HepG2 (cell line): ENCODE measurements around the gene PRKAG3. TPM values are rescaled to one million over a fixed set of nuclear protein-coding genes. Genes with fewer than 3 reads are reported as not detected.

Experiments used
- CBX1 ChIP-seq: IDR thresholded peaks from one replicate; pipeline ENCODE4 v1.6.1; 2016; ENCODE audit warnings: antibody characterized with exemption, low read depth
- DMAP1 ChIP-seq: IDR thresholded peaks from 2 replicates; pipeline ENCODE4 v1.6.1; 2016
- EP300 ChIP-seq, 3 experiments: sonication (generic) in 1 of 3; formaldehyde crosslinking in 1 of 3; IDR thresholded peaks; 2 replicates each; pipeline versions ENCODE4 v1.5.1 to v1.6.1; 2011 to 2020; ENCODE audit warnings: low read depth in 2 of 3, low read length in 2 of 3, borderline replicate concordance in 1 of 3, improper control_type of control experiment in 1 of 3, mild to moderate bottlenecking in 1 of 3, missing genetic modification reagents in 1 of 3, moderate library complexity in 1 of 3
- HOXA5 ChIP-seq: sonication (generic); formaldehyde crosslinking; IDR thresholded peaks from 2 replicates; pipeline ENCODE4 v1.4.0; 2020; ENCODE audit warnings: missing genetic modification reagents
- KLF6 ChIP-seq: IDR thresholded peaks from 2 replicates; pipeline ENCODE4 v1.8.0; 2016; ENCODE audit warnings: missing biosample characterization, missing genetic modification reagents
- NCOA2 ChIP-seq: sonication (generic); formaldehyde crosslinking; IDR thresholded peaks from 2 replicates; pipeline ENCODE4 v1.8.0; 2022; ENCODE audit warnings: inconsistent platforms
- NFYC ChIP-seq: IDR thresholded peaks from 2 replicates; pipeline ENCODE4 v1.6.1; 2016; ENCODE audit warnings: missing genetic modification reagents, missing compliant biosample characterization
- ONECUT2 ChIP-seq: sonication (generic); formaldehyde crosslinking; IDR thresholded peaks from 2 replicates; pipeline ENCODE4 v1.4.0; 2020; ENCODE audit warnings: missing genetic modification reagents
- POLR2A ChIP-seq, 2 experiments: IDR thresholded peaks; 2 replicates each; pipeline ENCODE4 v1.6.1; 2011; ENCODE audit warnings: low read depth in 2 of 2, low read length in 2 of 2, mild to moderate bottlenecking in 1 of 2, moderate library complexity in 1 of 2; ENCODE audit not compliant: insufficient read depth in 1 of 2
- RXRA ChIP-seq: sonication (generic); formaldehyde crosslinking; IDR thresholded peaks from 2 replicates; pipeline ENCODE4 v1.5.1; 2020; ENCODE audit warnings: missing genetic modification reagents
- SSRP1 ChIP-seq: IDR thresholded peaks from 2 replicates; pipeline ENCODE4 v1.6.1; 2016; ENCODE audit warnings: control low read depth
- ZNF180 ChIP-seq: sonication (generic); formaldehyde crosslinking; IDR thresholded peaks from 2 replicates; pipeline ENCODE4 v1.4.0; 2020; ENCODE audit warnings: low read depth, missing genetic modification reagents, borderline replicate concordance
- ZNF274 ChIP-seq: sonication (generic); formaldehyde crosslinking; IDR thresholded peaks from 2 replicates; pipeline ENCODE4 v1.5.1; 2020; ENCODE audit warnings: mild to moderate bottlenecking, missing genetic modification reagents
- ZNF432 ChIP-seq: sonication (generic); formaldehyde crosslinking; IDR thresholded peaks from 2 replicates; pipeline ENCODE4 v1.5.0; 2020; ENCODE audit warnings: missing genetic modification reagents, mild to moderate bottlenecking, borderline replicate concordance
- ZNF550 ChIP-seq: sonication (generic); formaldehyde crosslinking; IDR thresholded peaks from 2 replicates; pipeline ENCODE4 v1.4.0; 2020; ENCODE audit warnings: mild to moderate bottlenecking, missing genetic modification reagents, borderline replicate concordance
- ZNF589 ChIP-seq: sonication (generic); formaldehyde crosslinking; conservative IDR thresholded peaks from 2 replicates; pipeline ENCODE4 v1.8.0; 2022; ENCODE audit warnings: mild to moderate bottlenecking, moderate library complexity, missing genetic modification reagents
- ZNF615 ChIP-seq: sonication (generic); formaldehyde crosslinking; IDR thresholded peaks from 2 replicates; pipeline ENCODE4 v1.5.0; 2020; ENCODE audit warnings: mild to moderate bottlenecking, missing genetic modification reagents, borderline replicate concordance
- ZNF619 ChIP-seq: sonication (generic); formaldehyde crosslinking; IDR thresholded peaks from 2 replicates; pipeline ENCODE4 v1.4.0; 2020; ENCODE audit warnings: mild to moderate bottlenecking, missing genetic modification reagents
- ZNF674 ChIP-seq: sonication (generic); formaldehyde crosslinking; IDR thresholded peaks from 2 replicates; pipeline ENCODE4 v1.5.0; 2020; ENCODE audit warnings: low read depth, mild to moderate bottlenecking, missing genetic modification reagents
- ZSCAN9 ChIP-seq: IDR thresholded peaks from 2 replicates; pipeline ENCODE4 v1.6.1; 2016; ENCODE audit warnings: borderline replicate concordance
- polyA plus RNA-seq, 8 experiments: library from polyadenylated mRNA; depleted of rRNA in 3 of 8; stranded (reverse) in 7 of 8; unstranded in 1 of 8; fragments of >200 nt; fragmentation: Illumina TruSeq in 4 of 8; extraction: Trizol in 4 of 8; gene quantifications; 2 replicates each; pipeline versions ENCODE4 v1.2.1 to v1.2.3, GENCODE V29; 2011 to 2016; ENCODE audit warnings: low read depth in 4 of 8, missing spikeins in 1 of 8, mixed read lengths in 1 of 8; ENCODE audit not compliant: insufficient read depth in 1 of 8
- total RNA-seq, 5 experiments: library from RNA; depleted of rRNA; stranded (reverse); fragments of >200 nt; fragmentation: Illumina TruSeq; extraction: Trizol; gene quantifications; 2 replicates each; pipeline ENCODE4 v1.2.3, GENCODE V29; 2016; ENCODE audit warnings: low read depth in 1 of 5
- TF ChIP-seq, protein P1 (sequence below): sonication (generic); IDR thresholded peaks from 2 replicates; pipeline ENCODE4 v1.6.1; 2016; ENCODE audit warnings: low read depth, borderline replicate concordance
- TF ChIP-seq, protein P2 (sequence below): sonication (generic); formaldehyde crosslinking; IDR thresholded peaks from 2 replicates; pipeline ENCODE4 v1.5.0; 2020; ENCODE audit warnings: mild to moderate bottlenecking, missing genetic modification reagents
- TF ChIP-seq, protein P3 (sequence below): sonication (generic); formaldehyde crosslinking; IDR thresholded peaks from 2 replicates; pipeline ENCODE4 v1.5.0; 2020; ENCODE audit warnings: mild to moderate bottlenecking, missing genetic modification reagents
- TF ChIP-seq, protein P4 (sequence below): sonication (generic); formaldehyde crosslinking; IDR thresholded peaks from 2 replicates; pipeline ENCODE4 v1.8.0; 2022; ENCODE audit warnings: missing genetic modification reagents, low read depth, mild to moderate bottlenecking, borderline replicate concordance

Gene PRKAG3
- total and polyA plus RNA-seq, 2 of the 13 experiments (the other 11 are each of a cell fraction or from before 2014, with no cell fraction given), result not detected

DNA sequence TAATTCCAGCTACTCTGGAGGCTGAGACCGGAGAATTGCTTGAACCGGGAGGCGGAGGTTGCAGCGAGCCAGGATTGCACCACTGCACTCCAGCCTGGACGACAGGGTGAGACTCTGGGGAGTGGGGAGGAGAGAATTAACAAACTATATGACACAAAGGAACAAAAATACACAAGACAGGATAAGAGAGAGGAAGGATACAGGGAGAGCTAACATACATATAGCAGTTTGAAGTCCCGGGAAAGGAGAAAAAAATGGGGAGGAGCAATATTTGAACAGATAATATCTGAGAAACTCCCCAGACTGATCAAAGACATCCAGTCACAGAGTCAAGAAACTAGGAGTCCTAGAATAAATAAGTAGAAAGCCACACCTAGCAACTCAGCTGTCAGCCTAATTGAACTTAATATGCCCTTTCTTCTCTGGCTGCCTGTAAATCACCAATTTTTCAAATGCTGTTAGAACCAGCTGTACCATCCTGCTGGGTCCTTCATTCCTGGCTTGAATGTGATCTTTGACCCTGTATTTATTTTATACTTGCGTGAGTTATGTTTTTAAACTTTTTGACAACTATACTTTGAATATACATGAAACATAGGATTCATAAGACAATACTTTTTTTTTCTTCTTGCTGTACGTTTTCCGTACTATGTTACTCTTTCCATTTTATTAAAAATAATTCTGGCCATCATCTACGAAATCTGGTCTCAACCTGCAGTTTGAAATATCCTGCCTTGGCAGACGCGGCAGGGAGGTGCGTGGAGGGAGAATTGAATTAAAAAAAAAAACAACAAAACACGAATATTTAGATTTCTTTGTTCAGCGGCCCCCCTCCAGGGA lies 50.5 kb downstream of the PRKAG3 start (continued):
- TF ChIP-seq EP300 (IDR thresholded peaks at IDR 0.05; ENCODE audit: low read depth in 2 of 2, low read length in 2 of 2), result peak in 1 of 2 experiments; percentile 88; a peak in 2 of 4 replicates
- peak; percentile 57; the same call in 1 of the 2 replicates for TF ChIP-seq EP300 (CRISPR knock-in tag; IDR thresholded peaks at IDR 0.05; ENCODE audit: borderline replicate concordance)
- no peak for TF ChIP-seq ZNF674
- TF ChIP-seq ONECUT2 (CRISPR knock-in tag), result no peak
- TF ChIP-seq HOXA5 (CRISPR knock-in tag), result 0 out of 2 replicates have a peak, but pooled peaks have one; percentile 40
- peak; percentile 61; the same call in 1 of the 2 replicates for TF ChIP-seq ZNF615 (CRISPR knock-in tag)
- TF ChIP-seq SSRP1, result no peak
- 0 out of 2 replicates have a peak, but pooled peaks have one; percentile 59 for TF ChIP-seq ZNF619
- TF ChIP-seq, protein P1, sequence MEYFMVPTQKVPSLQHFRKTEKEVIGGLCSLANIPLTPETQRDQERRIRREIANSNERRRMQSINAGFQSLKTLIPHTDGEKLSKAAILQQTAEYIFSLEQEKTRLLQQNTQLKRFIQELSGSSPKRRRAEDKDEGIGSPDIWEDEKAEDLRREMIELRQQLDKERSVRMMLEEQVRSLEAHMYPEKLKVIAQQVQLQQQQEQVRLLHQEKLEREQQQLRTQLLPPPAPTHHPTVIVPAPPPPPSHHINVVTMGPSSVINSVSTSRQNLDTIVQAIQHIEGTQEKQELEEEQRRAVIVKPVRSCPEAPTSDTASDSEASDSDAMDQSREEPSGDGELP, result peak; percentile 77
- TF ChIP-seq RXRA, result 0 out of 2 replicates have a peak, but pooled peaks have one; percentile 43
- TF ChIP-seq POLR2A (IDR thresholded peaks at IDR 0.05; ENCODE audit: insufficient read depth in 1 of 2, low read depth in 2 of 2, low read length in 2 of 2), result 0 out of 4 replicates have a peak, but pooled peaks of 1 of the 2 experiments have one; percentile 40
- TF ChIP-seq DMAP1, result no peak
- TF ChIP-seq ZSCAN9 (CRISPR knock-in tag), result no peak
- no peak for TF ChIP-seq ZNF550
- TF ChIP-seq ZNF432 (CRISPR knock-in tag), result no peak
- TF ChIP-seq, protein P2, sequence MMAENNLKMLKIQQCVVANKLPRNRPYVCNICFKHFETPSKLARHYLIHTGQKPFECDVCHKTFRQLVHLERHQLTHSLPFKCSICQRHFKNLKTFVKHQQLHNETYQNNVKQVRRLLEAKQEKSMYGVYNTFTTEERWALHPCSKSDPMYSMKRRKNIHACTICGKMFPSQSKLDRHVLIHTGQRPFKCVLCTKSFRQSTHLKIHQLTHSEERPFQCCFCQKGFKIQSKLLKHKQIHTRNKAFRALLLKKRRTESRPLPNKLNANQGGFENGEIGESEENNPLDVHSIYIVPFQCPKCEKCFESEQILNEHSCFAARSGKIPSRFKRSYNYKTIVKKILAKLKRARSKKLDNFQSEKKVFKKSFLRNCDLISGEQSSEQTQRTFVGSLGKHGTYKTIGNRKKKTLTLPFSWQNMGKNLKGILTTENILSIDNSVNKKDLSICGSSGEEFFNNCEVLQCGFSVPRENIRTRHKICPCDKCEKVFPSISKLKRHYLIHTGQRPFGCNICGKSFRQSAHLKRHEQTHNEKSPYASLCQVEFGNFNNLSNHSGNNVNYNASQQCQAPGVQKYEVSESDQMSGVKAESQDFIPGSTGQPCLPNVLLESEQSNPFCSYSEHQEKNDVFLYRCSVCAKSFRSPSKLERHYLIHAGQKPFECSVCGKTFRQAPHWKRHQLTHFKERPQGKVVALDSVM, result peak; percentile 99
- TF ChIP-seq ZNF180, result no peak
- TF ChIP-seq, protein P3, sequence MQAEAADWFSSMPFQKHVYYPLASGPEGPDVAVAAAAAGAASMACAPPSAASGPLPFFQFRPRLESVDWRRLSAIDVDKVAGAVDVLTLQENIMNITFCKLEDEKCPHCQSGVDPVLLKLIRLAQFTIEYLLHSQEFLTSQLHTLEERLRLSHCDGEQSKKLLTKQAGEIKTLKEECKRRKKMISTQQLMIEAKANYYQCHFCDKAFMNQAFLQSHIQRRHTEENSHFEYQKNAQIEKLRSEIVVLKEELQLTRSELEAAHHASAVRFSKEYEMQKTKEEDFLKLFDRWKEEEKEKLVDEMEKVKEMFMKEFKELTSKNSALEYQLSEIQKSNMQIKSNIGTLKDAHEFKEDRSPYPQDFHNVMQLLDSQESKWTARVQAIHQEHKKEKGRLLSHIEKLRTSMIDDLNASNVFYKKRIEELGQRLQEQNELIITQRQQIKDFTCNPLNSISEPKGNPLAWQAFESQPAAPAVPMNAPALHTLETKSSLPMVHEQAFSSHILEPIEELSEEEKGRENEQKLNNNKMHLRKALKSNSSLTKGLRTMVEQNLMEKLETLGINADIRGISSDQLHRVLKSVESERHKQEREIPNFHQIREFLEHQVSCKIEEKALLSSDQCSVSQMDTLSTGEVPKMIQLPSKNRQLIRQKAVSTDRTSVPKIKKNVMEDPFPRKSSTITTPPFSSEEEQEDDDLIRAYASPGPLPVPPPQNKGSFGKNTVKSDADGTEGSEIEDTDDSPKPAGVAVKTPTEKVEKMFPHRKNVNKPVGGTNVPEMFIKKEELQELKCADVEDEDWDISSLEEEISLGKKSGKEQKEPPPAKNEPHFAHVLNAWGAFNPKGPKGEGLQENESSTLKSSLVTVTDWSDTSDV (CRISPR knock-in tag), result no peak
- no peak for TF ChIP-seq NFYC (CRISPR knock-in tag)
- TF ChIP-seq ZNF274 (CRISPR knock-in tag), result 0 out of 2 replicates have a peak, but pooled peaks have one; percentile 31
- no peak; the same call in 1 of the 2 replicates for TF ChIP-seq KLF6 (CRISPR knock-in tag)
- TF ChIP-seq, protein P4, sequence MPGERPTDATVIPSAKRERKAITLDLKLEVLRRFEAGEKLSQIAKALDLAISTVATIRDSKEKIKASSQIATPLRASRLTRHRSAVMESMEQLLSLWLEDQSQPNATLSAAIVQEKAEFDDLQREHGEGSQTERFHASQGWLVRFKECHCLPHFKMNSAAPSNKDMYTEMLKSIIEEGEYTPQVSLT (CRISPR knock-in tag), result no peak
- no peak for TF ChIP-seq ZNF589 (CRISPR knock-in tag)
- TF ChIP-seq NCOA2 (CRISPR knock-in tag), result 0 out of 2 replicates have a peak, but pooled peaks have one; percentile 63
- TF ChIP-seq CBX1, result peak; percentile 36
